ENCODE measurements around the gene MEG3. TPM values are rescaled to one million over a fixed set of nuclear protein-coding genes. Genes with fewer than 3 reads are reported as not detected.

MEG3 gene
- total and polyA plus RNA-seq, 4 donors = 21.4 to 454 (median 149) TPM

- no peaks in the 10 kb centered on the region for H3K27me3 ChIP-seq (ENCODE audit: control insufficient read depth in 1 of 2, insufficient read depth in 2 of 2, low read length in 1 of 2)
- intact Hi-C loops (cut with DNase I) = no loop called here
- no peak overlapping the region for H3K27ac ChIP-seq (ENCODE audit: low read depth in 1 of 2, low read length in 2 of 2)
- no peak for DNase-seq
- ATAC-seq (ENCODE audit: low FRiP score) = no peak
- H3K36me3 ChIP-seq (ENCODE audit: control insufficient read depth in 1 of 2, insufficient read depth in 2 of 2, low read length in 1 of 2) = no peaks in the 10 kb centered on the region
- H3K9me3 ChIP-seq (ENCODE audit: control insufficient read depth, low read length) = no peaks in the 10 kb centered on the region
- H3K4me3 ChIP-seq (ENCODE audit: low read length in 2 of 2) = no peak overlapping the region
- H3K4me1 ChIP-seq (ENCODE audit: control insufficient read depth in 1 of 2, insufficient read depth in 2 of 2, low read length in 2 of 2) = no peaks in the 10 kb centered on the region
- WGBS, 2 donors = 90 to 94% methylated on average over 5 of the region's 5 CpGs
Measured at GRCh38 chr14:100854435-100854834, 28.5 kb downstream of the MEG3 start.

DNA sequence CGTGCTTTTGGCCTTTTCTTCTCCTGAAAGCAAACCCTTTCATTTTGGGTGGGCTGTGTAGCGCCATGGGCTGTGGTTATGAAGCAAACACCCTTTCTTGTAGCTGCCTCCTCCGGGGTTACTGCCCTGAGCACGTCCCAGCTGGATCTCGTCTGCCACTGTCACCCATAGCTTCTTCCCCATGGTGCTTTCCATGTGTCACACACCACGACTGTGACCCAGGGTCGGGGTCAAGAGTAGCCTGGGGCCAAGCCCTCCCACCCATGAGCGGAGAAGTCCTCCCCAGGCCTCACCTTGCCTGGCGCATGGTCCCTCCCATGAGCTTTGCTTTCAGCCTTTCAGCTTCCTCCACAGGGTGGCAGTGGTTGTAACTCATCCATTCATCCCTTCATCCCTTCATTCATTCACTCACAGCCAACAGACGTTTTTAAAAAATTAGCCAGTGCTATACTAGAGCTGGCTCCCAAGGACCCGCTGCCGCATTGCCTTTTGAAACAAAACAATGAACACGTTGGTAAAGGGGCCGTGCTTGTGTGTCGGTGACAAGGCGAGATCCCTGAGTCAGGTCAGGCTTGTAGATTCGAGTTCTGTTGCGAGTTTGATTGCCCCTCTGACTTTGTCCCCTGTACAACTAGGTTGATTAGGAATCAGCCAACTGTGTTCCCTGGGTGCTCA lies 29.5 kb downstream of the MEG3 start:
- no peak overlapping the region for H3K4me3 ChIP-seq (ENCODE audit: low read length in 2 of 2)
- intact Hi-C loops (cut with DNase I) = no loop called here
- no peak for ATAC-seq (ENCODE audit: low FRiP score)
- no peaks in the 10 kb centered on the region for H3K27me3 ChIP-seq (ENCODE audit: control insufficient read depth in 1 of 2, insufficient read depth in 2 of 2, low read length in 1 of 2)
- H3K27ac ChIP-seq (ENCODE audit: low read depth in 1 of 2, low read length in 2 of 2) = no peak overlapping the region
- peak; percentile 14 to 39 for DNase-seq
- no peaks in the 10 kb centered on the region for H3K36me3 ChIP-seq (ENCODE audit: control insufficient read depth in 1 of 2, insufficient read depth in 2 of 2, low read length in 1 of 2)
- no peaks in the 10 kb centered on the region for H3K4me1 ChIP-seq (ENCODE audit: control insufficient read depth in 1 of 2, insufficient read depth in 2 of 2, low read length in 2 of 2)
- WGBS, 2 donors = 77 to 78% methylated on average over 18 of the region's 18 CpGs
- no peaks in the 10 kb centered on the region for H3K9me3 ChIP-seq (ENCODE audit: control insufficient read depth, low read length)

- ATAC-seq (ENCODE audit: low FRiP score) (no peak), DNase-seq (peak; percentile 27 to 44)
- H3K27me3 ChIP-seq (ENCODE audit: control insufficient read depth in 1 of 2, insufficient read depth in 2 of 2, low read length in 1 of 2) = no peaks in the 10 kb centered on the region
- no peaks in the 10 kb centered on the region for H3K4me1 ChIP-seq (ENCODE audit: control insufficient read depth in 1 of 2, insufficient read depth in 2 of 2, low read length in 2 of 2)
- H3K27ac ChIP-seq (ENCODE audit: low read depth in 1 of 2, low read length in 2 of 2) = no peak overlapping the region
- no peaks in the 10 kb centered on the region for H3K36me3 ChIP-seq (ENCODE audit: control insufficient read depth in 1 of 2, insufficient read depth in 2 of 2, low read length in 1 of 2)
- H3K4me3 ChIP-seq (ENCODE audit: low read length in 2 of 2) = no peak overlapping the region
- intact Hi-C loops (cut with DNase I) = no loop called here
- no peaks in the 10 kb centered on the region for H3K9me3 ChIP-seq (ENCODE audit: control insufficient read depth, low read length)
- 82% methylated on average over 20 of the region's 20 CpGs for WGBS, 2 donors
Measured at GRCh38 chr14:100856056-100856950, 30.4 kb downstream of the MEG3 start.

- intact Hi-C loops (cut with DNase I) = no loop called here
- H3K27ac ChIP-seq (ENCODE audit: low read depth in 1 of 2, low read length in 2 of 2) = no peak overlapping the region
- WGBS, 2 donors = 55 to 60% methylated on average over 14 of the region's 14 CpGs
Measured at GRCh38 chr14:100857233-100857922, 31.5 kb downstream of the MEG3 start.

GRCh38 chr14:100857923-100858837 lies 32.3 kb downstream of the MEG3 start:
- Histone ChIP-seq H3K9me3 (ENCODE audit: control insufficient read depth, low read length) (no peaks in the 10 kb centered on the region), H3K4me1 (ENCODE audit: control insufficient read depth in 1 of 2, insufficient read depth in 2 of 2, low read length in 2 of 2) (no peaks in the 10 kb centered on the region), H3K36me3 (ENCODE audit: control insufficient read depth in 1 of 2, insufficient read depth in 2 of 2, low read length in 1 of 2) (no peaks in the 10 kb centered on the region), H3K27me3 (ENCODE audit: control insufficient read depth in 1 of 2, insufficient read depth in 2 of 2, low read length in 1 of 2) (no peaks in the 10 kb centered on the region), H3K27ac (ENCODE audit: low read depth in 1 of 2, low read length in 2 of 2) (no peak overlapping the region), H3K4me3 (ENCODE audit: low read length in 2 of 2) (no peak overlapping the region)
- 65 to 70% methylated on average over 17 of the region's 17 CpGs for WGBS, 2 donors
- peak; percentile 18 to 32 for DNase-seq
- intact Hi-C loops (cut with DNase I) = no loop called here
- no peak for ATAC-seq (ENCODE audit: low FRiP score)

More at GRCh38 chr14:100857233-100857922, 31.5 kb downstream of the MEG3 start:
- no peak for ATAC-seq (ENCODE audit: low FRiP score)
- Histone ChIP-seq H3K36me3 (ENCODE audit: control insufficient read depth in 1 of 2, insufficient read depth in 2 of 2, low read length in 1 of 2) (no peaks in the 10 kb centered on the region), H3K4me1 (ENCODE audit: control insufficient read depth in 1 of 2, insufficient read depth in 2 of 2, low read length in 2 of 2) (no peaks in the 10 kb centered on the region), H3K9me3 (ENCODE audit: control insufficient read depth, low read length) (no peaks in the 10 kb centered on the region), H3K27me3 (ENCODE audit: control insufficient read depth in 1 of 2, insufficient read depth in 2 of 2, low read length in 1 of 2) (no peaks in the 10 kb centered on the region), H3K4me3 (ENCODE audit: low read length in 2 of 2) (no peak overlapping the region)
- peak in 1 of 2 donors; percentile 30 for DNase-seq

- intact Hi-C loops (cut with DNase I) = no loop called here
- WGBS, 2 donors = 71 to 73% methylated on average over 8 of the region's 8 CpGs
- ATAC-seq (ENCODE audit: low FRiP score) (no peak), DNase-seq (peak in 1 of 2 donors; percentile 34)
- Histone ChIP-seq H3K4me3 (ENCODE audit: low read length in 2 of 2) (no peak overlapping the region), H3K27me3 (ENCODE audit: control insufficient read depth in 1 of 2, insufficient read depth in 2 of 2, low read length in 1 of 2) (no peaks in the 10 kb centered on the region), H3K9me3 (ENCODE audit: control insufficient read depth, low read length) (no peaks in the 10 kb centered on the region), H3K4me1 (ENCODE audit: control insufficient read depth in 1 of 2, insufficient read depth in 2 of 2, low read length in 2 of 2) (no peaks in the 10 kb centered on the region), H3K36me3 (ENCODE audit: control insufficient read depth in 1 of 2, insufficient read depth in 2 of 2, low read length in 1 of 2) (no peaks in the 10 kb centered on the region), H3K27ac (ENCODE audit: low read depth in 1 of 2, low read length in 2 of 2) (no peak overlapping the region)
Measured at GRCh38 chr14:100858838-100859220, 32.9 kb downstream of the MEG3 start.

DNA sequence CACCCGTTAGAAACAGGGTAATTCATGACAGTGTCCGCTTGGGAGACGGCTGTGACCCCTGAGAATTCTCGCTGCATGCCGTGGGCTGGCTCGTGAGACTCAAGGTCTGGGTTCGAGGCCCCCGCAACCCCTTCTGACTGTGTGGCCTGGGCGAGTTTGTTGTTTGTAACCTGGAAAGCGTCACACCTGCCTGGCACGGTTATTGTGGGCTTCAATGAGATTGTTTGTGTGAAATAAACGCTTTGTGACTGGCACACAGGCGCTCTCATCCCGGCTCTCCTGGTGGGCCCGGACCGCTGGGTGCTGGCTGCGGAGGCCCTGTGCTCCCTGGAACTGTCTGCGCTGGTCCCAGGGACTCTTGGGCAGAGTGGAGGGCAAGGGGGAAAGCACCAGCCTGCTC lies 33.9 kb downstream of the MEG3 start:
- H3K4me1 ChIP-seq (ENCODE audit: control insufficient read depth in 1 of 2, insufficient read depth in 2 of 2, low read length in 2 of 2) = no peaks in the 10 kb centered on the region
- no peak overlapping the region for H3K4me3 ChIP-seq (ENCODE audit: low read length in 2 of 2)
- ATAC-seq (ENCODE audit: low FRiP score) (no peak), DNase-seq (peak; percentile 29 to 56)
- no peaks in the 10 kb centered on the region for H3K36me3 ChIP-seq (ENCODE audit: control insufficient read depth in 1 of 2, insufficient read depth in 2 of 2, low read length in 1 of 2)
- intact Hi-C loops (cut with DNase I) = no loop called here
- H3K27ac ChIP-seq (ENCODE audit: low read depth in 1 of 2, low read length in 2 of 2) = no peak overlapping the region
- 88 to 92% methylated on average over 18 of the region's 18 CpGs for WGBS, 2 donors
- no peaks in the 10 kb centered on the region for H3K9me3 ChIP-seq (ENCODE audit: control insufficient read depth, low read length)
- H3K27me3 ChIP-seq (ENCODE audit: control insufficient read depth in 1 of 2, insufficient read depth in 2 of 2, low read length in 1 of 2) = no peaks in the 10 kb centered on the region

All from aorta (tissue), 5 donors.